GM12872 (cell line): Measurements from ENCODE around the gene SEMA3C.

Experiments
- CTCF ChIP-seq: IDR thresholded peaks from 3 replicates; pipeline ENCODE4 v1.5.1; 2011; ENCODE audit warnings: low read depth, mild to moderate bottlenecking, low read length, moderate library complexity; ENCODE audit not compliant: insufficient read depth

SEMA3C gene

GRCh38 chr7:80766724-80767123 lies 152.1 kb downstream of the SEMA3C start:
- no peak for TF ChIP-seq CTCF

GRCh38 chr7:80764132-80764531 lies 154.7 kb downstream of the SEMA3C start:
- TF ChIP-seq CTCF, result no peak

GRCh38 chr7:80763704-80764103 lies 155.1 kb downstream of the SEMA3C start:
- no peak for TF ChIP-seq CTCF

- TF ChIP-seq CTCF, result no peak
These were observed 155.6 kb downstream of the SEMA3C start for GRCh38 chr7:80763289-80763688.

DNA sequence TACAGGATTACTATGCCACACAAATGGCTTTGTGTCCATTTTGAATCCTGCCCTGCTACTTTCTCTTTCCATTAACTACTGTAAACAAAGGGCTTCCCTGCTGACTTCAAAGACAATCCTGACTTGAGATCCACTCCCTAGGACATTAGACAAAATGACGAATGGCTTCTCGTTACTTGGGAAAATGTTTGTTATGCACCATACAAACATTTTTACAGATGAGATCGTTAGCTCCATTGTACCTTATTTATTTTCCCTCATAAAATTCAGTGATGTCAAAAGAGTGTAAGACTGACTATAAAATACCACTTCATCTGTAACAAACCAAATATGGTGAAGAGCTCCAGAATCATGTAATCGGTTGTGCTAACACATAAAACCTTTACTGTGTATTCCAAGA lies 158.6 kb downstream of the SEMA3C start:
- no peak for TF ChIP-seq CTCF

DNA sequence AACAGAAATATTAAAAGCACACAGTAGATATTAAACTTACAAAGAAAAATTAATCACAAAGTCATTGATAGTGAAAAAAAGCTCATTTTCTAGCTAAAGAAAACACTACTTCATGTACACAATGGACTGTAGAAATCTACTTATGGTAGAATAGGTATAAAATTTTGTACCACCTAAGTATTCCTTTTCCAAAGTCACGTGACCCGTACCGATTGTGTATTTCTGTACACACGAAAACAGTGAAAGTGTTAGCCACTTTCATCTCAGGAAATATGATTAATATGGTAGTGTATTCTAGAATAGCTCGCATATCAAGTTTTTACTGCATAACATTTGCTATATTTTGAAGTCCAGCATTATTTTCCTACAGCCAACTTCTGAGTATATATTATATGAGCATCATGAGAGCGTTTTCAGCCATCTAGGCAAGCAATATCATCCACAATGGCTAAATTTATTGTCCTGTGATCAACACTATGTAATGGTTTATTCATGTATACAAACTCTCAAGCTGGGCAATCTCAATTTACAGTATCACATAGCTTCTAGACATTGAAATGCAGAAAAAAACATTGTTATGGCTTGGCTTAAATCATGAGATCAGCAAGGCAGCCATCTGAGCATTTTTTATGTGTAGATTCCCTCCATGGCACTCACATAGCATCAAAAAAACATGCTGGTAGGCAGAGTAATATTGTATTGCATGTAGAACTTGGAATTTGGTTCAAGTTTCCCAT lies 165.7 kb downstream of the SEMA3C start:
- TF ChIP-seq CTCF, result no peak

GRCh38 chr7:80749270-80749669 lies 169.6 kb downstream of the SEMA3C start:
- no peak for TF ChIP-seq CTCF
